Ureter (tissue), 1 donor: ENCODE measurements around the gene HEBP1. TPM values are rescaled to one million over a fixed set of nuclear protein-coding genes. Genes with fewer than 3 reads are reported as not detected.
"Not testable (repeated sequence)": the region's sequence is repeated elsewhere in the genome, so short reads cannot be mapped to it uniquely, and the experiment has no call there.

Experiments used
- DNase-seq: peaks from one replicate; pipeline ENCODE4 v3.0.0-alpha.2; 2020; ENCODE audit warnings: low spot score
- total RNA-seq: library from RNA; stranded (reverse); gene quantifications from one replicate; pipeline ENCODE4 v1.2.4, GENCODE V29; 2023
- donor health status: DM: yes; HTN: yes; CAD: no.

The HEBP1 gene
- total RNA-seq, result 57.7 TPM

DNA sequence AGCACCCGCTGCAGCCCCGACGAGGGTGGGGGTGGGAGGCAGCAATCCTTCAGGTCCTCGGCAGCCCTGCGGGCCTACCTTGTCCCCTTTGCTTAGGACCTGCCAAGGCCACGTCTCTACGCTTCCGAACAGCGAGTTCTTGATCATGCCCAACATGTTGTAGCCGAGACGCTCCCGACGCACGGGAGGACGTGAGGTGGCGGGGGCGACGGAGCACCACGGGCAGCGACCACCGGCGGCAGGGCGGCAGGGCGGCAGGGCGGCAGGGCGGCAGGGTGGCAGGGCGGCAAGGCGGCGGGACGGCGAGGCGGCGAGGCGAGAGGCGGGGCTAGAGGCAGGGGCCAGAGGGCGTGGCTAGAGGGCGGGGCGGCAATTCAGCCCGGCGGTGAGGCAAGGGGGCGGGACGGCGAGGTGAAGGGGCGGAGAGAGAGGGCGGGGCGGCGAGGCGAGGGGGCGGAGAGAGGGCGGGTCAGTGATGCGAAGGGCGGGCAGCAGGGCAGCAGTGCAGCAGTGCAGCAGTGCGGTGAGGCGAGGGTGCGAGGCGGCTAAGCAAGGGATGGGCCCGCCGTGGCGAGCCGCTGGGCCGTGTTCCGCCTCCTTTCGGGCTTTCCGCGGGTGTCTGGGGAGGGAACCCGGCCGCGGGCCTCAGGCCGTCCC is at the start of gene HEBP1:
Gene HEBP1 (minus strand): TSS at position 307 of the 657 bp plus-strand sequence. CDS start 151 bp downstream, at position 156.
- peak; percentile 98 for DNase-seq

- DNase-seq, result no peak
Observed at GRCh38 chr12:13049816-13050215, 49.8 kb upstream of the HEBP1 start.

- DNase-seq, result no peak
Observed at GRCh38 chr12:13046964-13047363, 46.9 kb upstream of the HEBP1 start.

- no peak for DNase-seq
Observed at GRCh38 chr12:13045816-13046215, 45.8 kb upstream of the HEBP1 start.

DNA sequence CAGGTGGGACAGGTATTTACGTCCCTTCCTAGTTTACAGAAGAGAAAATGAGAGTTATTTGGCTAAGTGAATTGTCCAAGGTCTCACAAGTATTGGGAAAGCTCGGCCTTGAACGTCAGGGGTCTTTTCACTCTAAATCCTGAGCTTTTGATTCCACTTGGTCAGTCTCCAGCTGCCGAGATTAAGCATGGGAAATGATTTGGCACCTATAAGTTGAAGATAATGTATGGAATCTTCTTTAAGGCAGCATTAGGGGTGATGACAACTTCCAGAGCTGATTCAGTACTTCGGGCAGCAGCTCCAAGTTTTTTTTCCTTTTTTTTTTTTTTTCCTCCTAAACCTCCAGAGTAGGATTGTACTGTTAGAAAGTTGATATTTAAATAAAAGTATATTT is 44.8 kb upstream of the HEBP1 start:
- DNase-seq, result no peak

DNA sequence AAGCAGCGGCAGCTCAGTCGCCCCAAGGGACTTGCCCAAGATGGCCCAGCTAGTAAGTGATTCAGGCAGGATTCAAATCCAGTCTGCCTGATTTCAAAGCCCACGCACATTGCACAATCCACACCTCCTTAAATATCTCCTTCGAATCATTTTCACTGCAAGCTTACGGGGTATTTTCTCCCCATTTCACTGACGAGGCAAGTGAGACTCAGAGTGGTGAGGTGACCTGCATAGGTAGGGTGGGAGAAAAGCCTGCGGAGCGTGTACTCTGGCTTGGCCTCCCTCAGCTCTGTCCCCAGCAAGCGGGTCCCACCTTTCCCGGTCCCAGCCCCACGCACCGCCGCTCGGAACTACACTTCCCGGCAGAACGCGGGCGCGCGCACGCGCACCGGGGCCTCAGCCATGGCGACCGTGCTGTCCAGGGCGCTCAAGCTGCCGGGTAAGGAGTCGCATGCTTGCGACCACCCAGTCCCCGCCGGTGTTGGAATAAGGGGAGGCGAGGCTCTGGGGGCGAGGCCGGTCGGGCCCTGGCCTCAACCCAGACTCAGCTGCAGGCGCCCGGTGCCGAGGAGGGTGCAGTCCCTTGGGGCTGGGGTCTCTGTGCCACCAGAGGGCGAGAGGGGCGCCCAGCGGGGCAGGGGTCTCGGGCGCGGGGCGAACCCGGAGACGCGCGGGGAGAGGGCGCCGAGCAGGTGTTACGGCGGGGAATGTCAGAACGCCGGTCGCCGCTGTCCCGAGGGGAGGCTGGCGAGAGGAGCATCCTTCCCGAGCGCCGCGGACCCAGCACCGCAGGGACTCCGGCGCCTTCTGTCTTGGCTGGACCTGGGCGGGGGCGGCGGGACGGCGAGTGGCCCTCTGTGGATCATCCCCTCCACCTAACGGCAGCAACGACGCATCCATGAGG is 44.2 kb upstream of the HEBP1 start, which contains the start of gene FAM234B:
Gene FAM234B (plus strand): TSS at position 380 of the 904 bp plus-strand sequence. CDS start 23 bp downstream, at position 403.
- peak; percentile 81 for DNase-seq

DNA sequence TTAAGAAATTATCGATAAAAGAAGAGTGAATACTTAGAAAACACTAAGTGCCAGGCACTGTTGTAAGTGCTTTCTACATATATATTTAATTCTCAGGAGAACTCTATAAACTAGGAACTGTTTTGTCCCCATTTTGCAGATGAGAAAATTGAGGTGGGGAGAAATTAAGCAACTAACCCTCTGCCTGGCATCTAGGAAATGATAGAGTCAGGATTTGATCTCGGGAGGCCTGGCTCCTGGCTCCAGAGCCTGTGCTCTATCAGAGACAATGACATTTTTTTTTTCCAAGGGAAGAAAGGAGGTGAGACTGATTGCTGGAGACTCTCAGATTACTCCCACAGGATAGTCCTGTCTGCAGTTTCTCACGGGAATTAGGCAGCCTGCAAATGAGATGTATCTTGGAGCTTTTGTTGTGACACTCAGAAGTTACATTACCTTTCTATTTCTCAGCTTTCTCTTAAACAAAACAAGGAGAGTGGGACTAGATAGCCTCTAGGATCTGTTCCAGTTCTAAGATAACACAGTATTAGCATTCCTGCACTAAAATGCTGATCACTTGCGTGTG is 42.7 kb upstream of the HEBP1 start:
- DNase-seq, result no peak

- DNase-seq, result no peak
Observed at GRCh38 chr12:13041224-13041623, 41.2 kb upstream of the HEBP1 start.

- DNase-seq, result no peak
Observed at GRCh38 chr12:13039328-13039956, 39.4 kb upstream of the HEBP1 start.

DNA sequence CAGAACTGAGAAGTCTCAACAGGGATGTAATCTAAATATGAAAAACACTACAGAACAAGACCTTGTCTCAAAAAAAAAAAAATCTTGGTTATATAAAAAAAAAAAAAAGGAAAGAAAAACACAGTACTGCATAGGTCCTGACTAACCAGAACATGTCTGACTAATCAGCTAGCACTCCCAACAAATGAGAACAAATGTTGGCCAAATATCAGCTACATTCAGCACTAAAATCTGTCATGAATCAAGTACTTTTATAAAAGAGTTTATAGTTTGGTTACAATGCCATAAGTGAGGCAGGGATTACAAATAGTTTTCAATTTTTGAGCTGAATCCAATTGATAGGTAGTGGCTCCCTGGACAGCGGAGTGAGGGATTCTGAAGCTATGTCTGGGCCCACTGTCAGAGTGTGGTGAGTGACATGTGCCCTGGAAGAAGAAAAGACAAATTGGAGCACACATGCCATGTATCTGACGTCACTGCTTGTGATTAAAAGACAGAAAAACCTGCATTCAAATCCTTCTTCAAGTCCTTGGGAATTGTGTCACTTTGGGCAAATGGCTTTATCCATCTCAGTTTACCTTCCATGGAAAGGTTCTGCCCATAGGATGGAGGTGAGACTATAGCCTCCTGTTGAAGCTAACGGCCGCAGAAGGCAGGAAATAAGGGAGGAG is 38.6 kb upstream of the HEBP1 start:
- no peak for DNase-seq

- no peak for DNase-seq
Observed at GRCh38 chr12:13036881-13037280, 36.8 kb upstream of the HEBP1 start.

DNA sequence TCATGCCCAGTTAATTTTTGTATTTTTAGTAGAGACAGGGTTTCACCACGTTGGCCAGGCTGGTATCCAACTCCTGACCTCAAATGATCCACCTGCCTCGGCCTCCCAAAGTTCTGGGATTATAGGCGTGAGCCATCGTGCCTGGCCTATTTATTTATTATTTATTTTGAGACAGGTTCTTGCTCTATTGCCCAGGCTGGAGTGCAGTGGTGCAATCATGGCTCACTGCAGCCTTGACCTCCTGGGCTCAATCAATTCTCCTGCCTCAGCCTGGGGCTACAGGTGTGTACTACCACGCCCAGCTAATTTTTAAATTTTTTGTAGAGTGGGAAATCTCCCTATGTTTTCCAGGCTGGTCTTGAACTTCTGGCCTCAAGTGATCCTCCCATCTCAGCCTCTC is 35.3 kb upstream of the HEBP1 start:
- DNase-seq, result not testable (repeated sequence)

DNA sequence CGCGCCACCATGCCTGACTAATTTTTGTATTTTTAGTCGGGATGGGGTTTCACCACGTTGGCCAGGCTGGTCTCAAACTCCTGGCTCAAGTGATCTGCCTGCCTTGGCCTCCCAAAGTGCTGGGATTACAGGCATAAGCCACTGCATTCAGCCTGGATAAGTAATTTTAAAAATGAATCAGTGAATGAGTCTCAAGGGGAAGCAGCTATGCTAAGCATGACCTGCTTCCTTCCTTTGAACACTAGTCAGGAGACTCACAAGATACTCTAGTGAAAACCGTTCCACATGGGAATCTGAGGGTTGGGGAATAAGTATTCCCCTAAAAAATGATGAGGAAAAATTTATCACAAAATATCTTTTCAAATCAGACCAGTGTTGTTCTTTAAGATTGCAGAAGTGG is 33.4 kb upstream of the HEBP1 start:
- no peak for DNase-seq

DNA sequence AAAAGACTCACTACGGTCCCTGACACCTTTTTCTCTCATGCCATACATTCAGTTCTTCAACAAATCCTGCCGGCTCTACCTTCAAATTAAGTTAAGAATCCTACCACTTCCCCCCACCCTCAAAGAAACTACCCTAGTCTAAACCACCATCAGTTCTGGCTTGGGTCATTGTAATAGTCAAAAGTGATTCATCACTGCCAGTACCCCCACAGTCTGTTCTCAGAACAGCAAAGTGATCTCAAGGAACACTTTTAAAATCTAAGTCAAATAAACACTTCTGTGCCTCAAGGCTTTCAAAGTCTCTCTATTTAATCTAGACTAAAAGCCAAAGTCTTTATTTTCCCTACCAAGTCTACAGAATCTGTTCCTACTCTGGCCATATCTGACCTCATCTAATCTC is 32.1 kb upstream of the HEBP1 start:
- DNase-seq, result no peak

- DNase-seq, result no peak
Observed at GRCh38 chr12:13030541-13031291, 30.7 kb upstream of the HEBP1 start.

GRCh38 chr12:13028825-13029570 is 28.9 kb upstream of the HEBP1 start:
- DNase-seq, result no peak

DNA sequence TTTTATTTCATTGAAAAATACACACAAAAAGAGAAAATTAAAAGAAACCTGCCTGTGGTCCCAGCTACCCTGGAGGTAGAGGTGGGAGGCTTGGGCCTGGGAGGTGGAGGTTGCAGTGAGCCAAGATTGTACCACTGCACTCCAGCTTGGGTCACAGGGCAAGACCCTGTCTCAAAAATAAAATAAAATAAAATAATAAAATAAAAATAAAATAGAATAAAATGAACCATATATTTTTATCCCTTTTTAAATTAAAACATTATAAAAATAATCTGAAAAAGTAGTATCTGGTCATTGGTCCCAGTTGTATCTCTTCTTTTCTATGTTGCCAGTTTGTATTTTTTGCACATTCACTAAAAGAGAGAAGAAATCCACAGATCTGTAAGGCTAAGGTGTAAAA is 27.4 kb upstream of the HEBP1 start:
- no peak for DNase-seq

DNA sequence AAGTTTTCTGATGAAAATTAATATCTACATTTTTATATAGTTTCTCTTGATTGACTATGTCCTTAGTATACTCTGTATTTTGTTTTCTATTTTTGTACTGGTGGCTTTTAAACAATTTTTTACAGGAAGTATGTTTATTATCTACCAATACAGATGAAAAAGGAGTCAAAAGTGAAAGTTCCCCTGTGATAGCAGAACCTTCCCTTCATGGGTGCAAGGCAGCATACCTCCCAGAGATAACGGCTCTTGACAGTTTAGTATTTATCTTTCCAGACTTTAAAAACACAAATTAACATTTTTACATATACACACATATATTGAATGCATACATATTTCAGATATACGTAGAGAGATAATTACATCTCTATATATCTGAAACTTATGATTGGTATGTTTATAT is 27.0 kb upstream of the HEBP1 start:
- no peak for DNase-seq

- no peak for DNase-seq
Observed at GRCh38 chr12:13026286-13026685, 26.2 kb upstream of the HEBP1 start.

DNA sequence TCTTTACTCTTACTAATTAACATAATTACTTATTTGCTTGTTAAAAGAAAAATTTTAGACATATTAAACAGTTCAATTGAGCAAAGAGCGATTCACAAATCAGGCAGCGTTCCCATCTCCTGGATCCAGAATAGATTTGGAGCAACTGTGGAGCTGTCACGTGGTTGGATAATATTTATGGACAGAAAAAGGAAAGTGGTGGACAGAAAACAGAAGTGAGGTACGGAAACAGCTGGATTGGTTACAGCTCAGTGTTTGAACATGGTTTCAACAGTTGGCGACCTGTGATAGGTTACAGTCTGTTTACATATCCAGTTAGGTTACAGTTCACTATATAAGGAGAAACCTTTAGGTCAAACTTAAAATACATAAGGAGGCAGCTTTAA is 24.5 kb upstream of the HEBP1 start:
- no peak for DNase-seq
